Measurements from ENCODE around the gene PRKG1.
A peak's percentile ranks its signal among the peaks of the same experiment; 100 is the strongest.

PRKG1 gene

GRCh38 chr10:51076299-51076841 lies 2.1 kb downstream of the PRKG1 start:
- 79% methylated on average over 2 of the region's 3 CpGs for WGBS
- Histone ChIP-seq H3K4me1 (ENCODE audit: insufficient read depth, low read length) (peaks cover 30% of the 10 kb centered on the region), H3K36me3 (ENCODE audit: insufficient read depth, low read length) (no peaks in the 10 kb centered on the region), H3K9ac (ENCODE audit: low read depth, low read length) (no peak overlapping the region), H3K9me3 (ENCODE audit: insufficient read depth, low read depth, low read length) (no peaks in the 10 kb centered on the region), H3K27me3 (ENCODE audit: insufficient read depth, low read length) (peaks cover 39% of the 10 kb centered on the region), H3K27ac (ENCODE audit: low read depth, low read length) (no peak overlapping the region), H3K4me3 (ENCODE audit: low read length) (peak overlapping the region; percentile 71; the same call in 1 of the 2 replicates)

- no peak overlapping the region for H3K4me3 ChIP-seq (ENCODE audit: low read length)
- H3K27ac ChIP-seq (ENCODE audit: low read depth, low read length): no peak overlapping the region
- H3K9ac ChIP-seq (ENCODE audit: low read depth, low read length): no peak overlapping the region
- H3K4me1 ChIP-seq (ENCODE audit: insufficient read depth, low read length): peaks cover 30% of the 10 kb centered on the region
- H3K36me3 ChIP-seq (ENCODE audit: insufficient read depth, low read length): no peaks in the 10 kb centered on the region
- H3K9me3 ChIP-seq (ENCODE audit: insufficient read depth, low read depth, low read length): no peaks in the 10 kb centered on the region
- no CpG with 5 or more reads among the region's 3 CpGs for WGBS
- H3K27me3 ChIP-seq (ENCODE audit: insufficient read depth, low read length): peaks cover 38% of the 10 kb centered on the region
Measured at GRCh38 chr10:51077074-51077473, 2.8 kb downstream of the PRKG1 start.

- Histone ChIP-seq H3K9me3 (ENCODE audit: insufficient read depth, low read depth, low read length) (no peaks in the 10 kb centered on the region), H3K36me3 (ENCODE audit: insufficient read depth, low read length) (no peaks in the 10 kb centered on the region), H3K4me1 (ENCODE audit: insufficient read depth, low read length) (peaks cover 30% of the 10 kb centered on the region), H3K27ac (ENCODE audit: low read depth, low read length) (no peak overlapping the region), H3K9ac (ENCODE audit: low read depth, low read length) (no peak overlapping the region), H3K27me3 (ENCODE audit: insufficient read depth, low read length) (peaks cover 33% of the 10 kb centered on the region), H3K4me3 (ENCODE audit: low read length) (no peak overlapping the region)
Measured at GRCh38 chr10:51077507-51077906, 3.2 kb downstream of the PRKG1 start.

- H3K27me3 ChIP-seq (ENCODE audit: insufficient read depth, low read length): peaks cover 21% of the 10 kb centered on the region
- peak overlapping the region; percentile 56; the same call in 1 of the 2 replicates for H3K27ac ChIP-seq (ENCODE audit: low read depth, low read length)
- no peaks in the 10 kb centered on the region for H3K9me3 ChIP-seq (ENCODE audit: insufficient read depth, low read depth, low read length)
- no peaks in the 10 kb centered on the region for H3K36me3 ChIP-seq (ENCODE audit: insufficient read depth, low read length)
- WGBS: 90% methylated on average over 1 of the region's 1 CpG
- H3K4me3 ChIP-seq (ENCODE audit: low read length): peak overlapping the region; percentile 12; the same call in 1 of the 2 replicates
- H3K9ac ChIP-seq (ENCODE audit: low read depth, low read length): no peak overlapping the region; the same call in 1 of the 2 replicates
- H3K4me1 ChIP-seq (ENCODE audit: insufficient read depth, low read length): peaks cover 39% of the 10 kb centered on the region
Measured at GRCh38 chr10:51079331-51079730, 5.0 kb downstream of the PRKG1 start.

- H3K9me3 ChIP-seq (ENCODE audit: insufficient read depth, low read depth, low read length): no peaks in the 10 kb centered on the region
- peaks cover 39% of the 10 kb centered on the region for H3K4me1 ChIP-seq (ENCODE audit: insufficient read depth, low read length)
- no peak overlapping the region for H3K9ac ChIP-seq (ENCODE audit: low read depth, low read length)
- peaks cover 18% of the 10 kb centered on the region for H3K27me3 ChIP-seq (ENCODE audit: insufficient read depth, low read length)
- H3K4me3 ChIP-seq (ENCODE audit: low read length): peak overlapping the region; percentile 12; the same call in 1 of the 2 replicates
- peak overlapping the region; percentile 83; the same call in 1 of the 2 replicates for H3K27ac ChIP-seq (ENCODE audit: low read depth, low read length)
- WGBS: 89% methylated on average over 1 of the region's 3 CpGs
- no peaks in the 10 kb centered on the region for H3K36me3 ChIP-seq (ENCODE audit: insufficient read depth, low read length)
Measured at GRCh38 chr10:51079766-51080165, 5.5 kb downstream of the PRKG1 start.

- Histone ChIP-seq H3K27me3 (ENCODE audit: insufficient read depth, low read length) (peaks cover 11% of the 10 kb centered on the region), H3K4me1 (ENCODE audit: insufficient read depth, low read length) (peaks cover 38% of the 10 kb centered on the region), H3K9ac (ENCODE audit: low read depth, low read length) (no peak overlapping the region), H3K27ac (ENCODE audit: low read depth, low read length) (peak overlapping the region; percentile 83; the same call in 1 of the 2 replicates), H3K36me3 (ENCODE audit: insufficient read depth, low read length) (no peaks in the 10 kb centered on the region), H3K9me3 (ENCODE audit: insufficient read depth, low read depth, low read length) (no peaks in the 10 kb centered on the region), H3K4me3 (ENCODE audit: low read length) (no peak overlapping the region)
- 91% methylated on average over 5 of the region's 5 CpGs for WGBS
Measured at GRCh38 chr10:51080311-51081006, 6.2 kb downstream of the PRKG1 start.

- Histone ChIP-seq H3K9me3 (ENCODE audit: insufficient read depth, low read depth, low read length) (no peaks in the 10 kb centered on the region), H3K27ac (ENCODE audit: low read depth, low read length) (peak overlapping the region; percentile 22), H3K36me3 (ENCODE audit: insufficient read depth, low read length) (no peaks in the 10 kb centered on the region), H3K4me3 (ENCODE audit: low read length) (no peak overlapping the region), H3K4me1 (ENCODE audit: insufficient read depth, low read length) (peaks cover 33% of the 10 kb centered on the region), H3K9ac (ENCODE audit: low read depth, low read length) (no peak overlapping the region), H3K27me3 (ENCODE audit: insufficient read depth, low read length) (no peaks in the 10 kb centered on the region)
Measured at GRCh38 chr10:51082857-51083256, 8.6 kb downstream of the PRKG1 start.

GRCh38 chr10:51083356-51083853 lies 9.1 kb downstream of the PRKG1 start:
- Histone ChIP-seq H3K9me3 (ENCODE audit: insufficient read depth, low read depth, low read length) (no peaks in the 10 kb centered on the region), H3K4me1 (ENCODE audit: insufficient read depth, low read length) (peaks cover 33% of the 10 kb centered on the region), H3K4me3 (ENCODE audit: low read length) (peak overlapping the region; percentile 24), H3K27ac (ENCODE audit: low read depth, low read length) (peak overlapping the region; percentile 22), H3K27me3 (ENCODE audit: insufficient read depth, low read length) (no peaks in the 10 kb centered on the region), H3K36me3 (ENCODE audit: insufficient read depth, low read length) (no peaks in the 10 kb centered on the region), H3K9ac (ENCODE audit: low read depth, low read length) (peak overlapping the region; percentile 37; the same call in 1 of the 2 replicates)
- WGBS: 42% methylated on average over 6 of the region's 6 CpGs

GRCh38 chr10:51085204-51085603 lies 10.9 kb downstream of the PRKG1 start:
- H3K9ac ChIP-seq (ENCODE audit: low read depth, low read length): no peak overlapping the region
- no peak overlapping the region for H3K4me3 ChIP-seq (ENCODE audit: low read length)
- H3K36me3 ChIP-seq (ENCODE audit: insufficient read depth, low read length): no peaks in the 10 kb centered on the region
- peaks cover 23% of the 10 kb centered on the region for H3K4me1 ChIP-seq (ENCODE audit: insufficient read depth, low read length)
- H3K9me3 ChIP-seq (ENCODE audit: insufficient read depth, low read depth, low read length): no peaks in the 10 kb centered on the region
- no peak overlapping the region for H3K27ac ChIP-seq (ENCODE audit: low read depth, low read length)
- WGBS: 89% methylated on average over 5 of the region's 5 CpGs
- no peaks in the 10 kb centered on the region for H3K27me3 ChIP-seq (ENCODE audit: insufficient read depth, low read length)

GRCh38 chr10:51086710-51087109 lies 12.4 kb downstream of the PRKG1 start:
- Histone ChIP-seq H3K4me3 (ENCODE audit: low read length) (no peak overlapping the region), H3K36me3 (ENCODE audit: insufficient read depth, low read length) (no peaks in the 10 kb centered on the region), H3K9ac (ENCODE audit: low read depth, low read length) (no peak overlapping the region), H3K27ac (ENCODE audit: low read depth, low read length) (no peak overlapping the region), H3K9me3 (ENCODE audit: insufficient read depth, low read depth, low read length) (no peaks in the 10 kb centered on the region), H3K27me3 (ENCODE audit: insufficient read depth, low read length) (no peaks in the 10 kb centered on the region), H3K4me1 (ENCODE audit: insufficient read depth, low read length) (peaks cover 16% of the 10 kb centered on the region)
- 95% methylated on average over 4 of the region's 4 CpGs for WGBS

GRCh38 chr10:51087114-51087513 lies 12.8 kb downstream of the PRKG1 start:
- Histone ChIP-seq H3K36me3 (ENCODE audit: insufficient read depth, low read length) (no peaks in the 10 kb centered on the region), H3K4me1 (ENCODE audit: insufficient read depth, low read length) (peaks cover 16% of the 10 kb centered on the region), H3K27me3 (ENCODE audit: insufficient read depth, low read length) (no peaks in the 10 kb centered on the region), H3K9me3 (ENCODE audit: insufficient read depth, low read depth, low read length) (no peaks in the 10 kb centered on the region), H3K9ac (ENCODE audit: low read depth, low read length) (no peak overlapping the region), H3K27ac (ENCODE audit: low read depth, low read length) (no peak overlapping the region), H3K4me3 (ENCODE audit: low read length) (no peak overlapping the region)

All from HUES64 (cell line).